ENCODE data around the gene HOXC6. TPM values are rescaled to one million over a fixed set of nuclear protein-coding genes. Genes with fewer than 3 reads are reported as not detected.

The HOXC6 gene
- total and polyA plus RNA-seq, 2 of the 8 experiments (the other 6 are each of a cell fraction or from before 2014, with no cell fraction given): not detected

- WGBS, 2 experiments (ENCODE audit: extremely low coverage in 1 of 2, insufficient coverage in 1 of 2, insufficient read length in 1 of 2, insufficient replicate concordance in 2 of 2, low coverage in 1 of 2, low lambda C conversion rate in 2 of 2, missing lambda C conversion rate in 1 of 2): 15% methylated on average over 35 of the region's 35 CpGs; no CpG with 5 or more reads in 1 of the 2 experiments
- Histone ChIP-seq H3K23me2 (ENCODE audit: low read depth, low read length) (peaks cover 4% of the 10 kb centered on the region; the same call in 1 of the 2 replicates), H2BK5ac (ENCODE audit: low read depth, low read length) (no peak overlapping the region)
These were observed 30.8 kb upstream of the HOXC6 start for GRCh38 chr12:53997204-53998109.

More at GRCh38 chr12:53997204-53998109, 30.8 kb upstream of the HOXC6 start:
- no peak overlapping the region for H3K56ac ChIP-seq (replicated peaks; ENCODE audit: insufficient read length, low read depth, low read length)
- H2AFZ ChIP-seq (ENCODE audit: low read length): no peak overlapping the region
- peaks cover 22 to 24% of the 10 kb centered on the region in 2 experiments for H4K20me1 ChIP-seq (replicated peaks in 1 of 2; ENCODE audit: control insufficient read depth in 1 of 2, insufficient read depth in 2 of 2, low read length in 2 of 2)
- H2BK120ac ChIP-seq (replicated peaks; ENCODE audit: low read depth, low read length): no peak overlapping the region
- H3K27ac ChIP-seq (ENCODE audit: low read depth, low read length): no peak overlapping the region
- H3K27me3 ChIP-seq (replicated peaks in 1 of 4; ENCODE audit: control insufficient read depth in 3 of 4, extremely low read depth in 1 of 4, insufficient read depth in 3 of 4, low read length in 3 of 4): peaks cover 97 to 100% (median 100%) of the 10 kb centered on the region in 4 experiments
- H3K4ac ChIP-seq (replicated peaks; ENCODE audit: insufficient read length, low read depth, low read length): no peak overlapping the region
- POLR2A ChIA-PET (ENCODE audit: partially characterized antibody): interaction anchor here (1.2 kb wide), 2 partner anchors 9 to 219 kb away, joined by 3 read pairs; no protein-coding TSS in a partner anchor
- no peak overlapping the region for H4K5ac ChIP-seq (ENCODE audit: insufficient read length, low read depth, low read length)
- no peak overlapping the region for H3K23ac ChIP-seq (ENCODE audit: insufficient read length)
- H2BK20ac ChIP-seq (ENCODE audit: low read length): no peak overlapping the region
- CTCF ChIA-PET (ENCODE audit: partially characterized antibody): interaction anchor here (0.7 to 4.4 kb wide), 15 partner anchors 8 to 208 kb away, joined by 3 to 28 read pairs (median 4); partner anchors contain the start of genes HOXC10, HOXC5 and HOXC8
- no peak overlapping the region for H2BK12ac ChIP-seq (ENCODE audit: low read depth, low read length)
- peaks cover 0 to 20% (median 0%) of the 10 kb centered on the region in 4 experiments; a peak in 1 of 8 replicates for H3K36me3 ChIP-seq (ENCODE audit: control insufficient read depth in 2 of 4, insufficient read depth in 4 of 4, low read length in 3 of 4)
- H3K18ac ChIP-seq (ENCODE audit: extremely low read depth, low read length): no peak overlapping the region
- H3K79me1 ChIP-seq (ENCODE audit: low read depth, low read length): no peaks in the 10 kb centered on the region
- FAIRE-seq (no peak), DNase-seq (ENCODE audit: low read depth in 1 of 2, low spot score in 2 of 2) (no peak)
- H2BK15ac ChIP-seq (ENCODE audit: low read length): 0 out of 2 replicates have a peak overlapping the region, but pooled peaks have one; percentile 16
- no peak overlapping the region for H4K8ac ChIP-seq (ENCODE audit: extremely low read depth, insufficient read depth, low read length)
- H3K4me3 ChIP-seq (ENCODE audit: extremely low read depth in 1 of 4, insufficient read depth in 2 of 4, low read depth in 3 of 4, low read length in 4 of 4): no peak overlapping the region
- no peak overlapping the region for H2AK5ac ChIP-seq (ENCODE audit: low read depth, low read length)
- H3K9me3 ChIP-seq (ENCODE audit: insufficient read depth in 2 of 2, low read depth in 1 of 2, low read length in 1 of 2): peaks cover 0 to 4% of the 10 kb centered on the region in 2 experiments; a peak in 1 of 4 replicates
- H3K9ac ChIP-seq (replicated peaks in 1 of 4; ENCODE audit: extremely low read depth in 1 of 4, low read depth in 3 of 4, low read length in 3 of 4): no peak overlapping the region
- peaks cover 0 to 17% (median 8%) of the 10 kb centered on the region in 4 experiments; a peak in 5 of 7 replicates for H3K4me1 ChIP-seq (replicated peaks in 1 of 4; ENCODE audit: control insufficient read depth in 3 of 4, insufficient read depth in 4 of 4, low read length in 3 of 4)
- no peak overlapping the region; a peak in 1 of 4 replicates for H3K4me2 ChIP-seq (ENCODE audit: insufficient read depth in 1 of 2, low read depth in 2 of 2, low read length in 2 of 2)
- no peak overlapping the region for H3K14ac ChIP-seq (ENCODE audit: insufficient read length)
- H4K91ac ChIP-seq (replicated peaks; ENCODE audit: insufficient read length, low read length): no peak overlapping the region
- H3K79me2 ChIP-seq (ENCODE audit: control insufficient read depth in 1 of 2, insufficient read depth in 2 of 2, low read length in 2 of 2): no peaks in the 10 kb centered on the region
- TF ChIP-seq SUZ12 (IDR thresholded peaks at IDR 0.05; ENCODE audit: low read length): peak; percentile 95
- 0 out of 2 replicates have a peak, but pooled peaks have one; percentile 83 for TF ChIP-seq CBX8 (IDR thresholded peaks at IDR 0.05; ENCODE audit: borderline replicate concordance, low read depth, low read length)
- TF ChIP-seq RNF2 (IDR thresholded peaks at IDR 0.05; ENCODE audit: borderline replicate concordance, low read depth, low read length, missing control alignments, poor library complexity, severe bottlenecking): peak; percentile 76
- no peak for TF ChIP-seq CHD2 (IDR thresholded peaks at IDR 0.05; ENCODE audit: low read length)
- TF ChIP-seq EZH2 (IDR thresholded peaks at IDR 0.05; ENCODE audit: low read depth, low read length, severe bottlenecking): peak; percentile 97

Data from H1 (cell line).